ENCODE results near the gene RNF25.

Gene RNF25

DNA sequence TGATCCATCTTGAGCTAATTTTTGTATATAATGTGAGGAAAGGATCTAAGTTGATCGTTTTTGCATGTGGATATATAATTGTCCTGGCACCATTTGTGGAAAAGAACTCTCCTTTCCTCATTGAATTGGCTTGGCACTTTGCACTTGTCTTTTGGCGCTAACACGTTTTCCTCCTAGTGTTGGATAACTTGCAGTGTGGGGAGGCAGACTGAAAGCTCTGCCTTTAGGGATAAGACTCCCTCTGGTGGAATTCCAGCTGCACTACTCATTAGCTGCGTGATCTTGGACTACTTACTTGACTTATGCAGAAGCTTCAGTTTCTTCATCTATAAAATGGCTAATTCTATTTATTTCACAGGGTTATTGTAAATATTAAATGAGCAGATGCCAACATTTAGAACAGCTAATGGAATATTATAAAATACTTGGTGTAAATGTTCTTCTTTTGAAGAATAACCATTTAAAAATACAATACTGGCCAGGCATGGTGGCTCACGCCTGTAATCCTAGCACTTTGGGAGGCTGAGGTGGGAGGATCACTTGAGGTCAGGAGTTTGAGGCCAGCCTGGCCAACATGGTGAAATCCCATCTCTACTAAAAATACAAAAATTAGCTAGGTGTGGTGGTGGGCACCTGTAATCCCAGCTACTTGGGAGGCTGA is 15.7 kb upstream of the RNF25 start:
- peak in 38 of 56 donors; percentile 4 to 79 (median 21) for DNase-seq

DNA sequence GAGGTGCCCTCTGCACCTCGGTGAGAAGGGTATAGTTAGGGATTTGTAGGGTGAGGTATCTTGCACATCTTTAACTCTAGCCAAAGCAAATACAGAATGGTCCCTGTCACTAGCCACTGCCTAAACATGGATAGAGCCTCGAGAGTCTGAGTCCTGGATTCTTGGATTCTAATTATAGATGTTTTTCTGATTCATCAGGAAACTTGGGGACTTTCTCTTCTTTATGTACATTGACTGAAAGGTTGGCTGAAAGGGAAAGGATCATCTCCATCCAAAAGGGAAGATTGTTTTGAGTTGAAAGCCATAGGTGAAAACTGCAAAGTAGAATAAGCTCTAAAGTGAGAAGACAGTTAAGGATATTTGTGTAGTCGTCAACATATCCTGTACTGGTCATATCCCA is 8.3 kb upstream of the RNF25 start:
- DNase-seq, result no peak

DNA sequence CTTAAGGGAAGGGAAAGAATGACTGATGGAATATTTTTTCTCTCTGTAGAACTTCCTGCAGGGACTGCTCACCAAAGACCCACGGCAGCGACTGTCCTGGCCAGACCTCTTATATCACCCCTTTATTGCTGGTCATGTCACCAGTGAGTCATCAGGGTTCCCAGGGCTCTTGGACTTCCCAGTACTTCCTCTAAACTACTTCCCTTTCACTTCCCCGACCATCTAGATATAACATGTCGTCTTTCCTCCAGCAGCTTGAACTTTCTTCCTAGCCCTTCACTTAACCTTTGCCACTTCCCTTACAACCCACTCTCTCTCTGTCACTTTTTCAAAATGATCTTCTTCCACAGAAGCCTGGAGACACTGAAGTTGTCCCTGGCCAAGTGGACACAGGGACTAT is 7.3 kb upstream of the RNF25 start:
- DNase-seq, result no peak

- DNase-seq, result no peak
These were observed 627 bp downstream of the RNF25 start for GRCh38 chr2:218671097-218671653.

GRCh38 chr2:218664653-218665052 is 7.1 kb downstream of the RNF25 start:
- DNase-seq, result no peak

DNA sequence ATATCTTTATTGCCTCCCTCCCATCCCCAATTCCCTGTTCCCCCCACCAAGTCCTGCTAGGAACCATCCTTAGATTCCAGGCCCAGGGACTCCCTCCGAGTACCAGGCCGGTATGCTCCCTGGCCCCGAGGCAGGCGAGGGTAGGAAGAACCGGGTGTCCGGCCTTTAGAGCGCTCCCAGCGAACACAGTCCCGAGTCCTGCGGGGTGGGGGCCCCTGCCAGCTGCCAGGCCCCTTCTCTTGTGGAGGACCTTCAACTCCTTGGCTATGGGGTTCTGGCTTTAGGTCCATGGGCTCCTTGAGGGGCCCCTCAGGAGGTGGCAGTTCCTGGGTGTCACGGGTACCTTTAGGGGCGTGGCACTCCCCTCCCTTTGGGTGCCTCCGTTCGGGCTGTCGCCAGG is 7.9 kb downstream of the RNF25 start:
- no peak for DNase-seq

GRCh38 chr2:218662827-218663226 is 9.0 kb downstream of the RNF25 start:
- DNase-seq, result no peak

DNA sequence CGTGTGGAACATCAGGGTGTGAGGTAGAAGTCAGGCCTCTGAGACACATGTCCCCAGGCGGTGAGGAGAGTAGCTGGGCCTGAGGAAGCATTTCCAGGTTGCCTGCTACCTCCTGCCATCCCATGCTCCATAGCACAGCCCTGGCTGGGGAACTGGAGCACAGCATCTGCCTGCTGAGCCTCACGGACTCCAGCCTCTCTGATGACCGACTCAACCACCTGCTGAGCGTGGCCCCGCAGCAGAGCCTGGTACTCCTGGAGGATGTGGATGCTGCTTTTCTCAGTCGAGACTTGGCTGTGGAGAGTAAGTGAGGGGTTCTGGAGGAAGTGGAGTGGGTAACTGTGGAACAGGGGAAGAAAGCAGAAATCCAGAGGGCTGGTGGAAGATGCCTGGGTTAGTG is 9.4 kb downstream of the RNF25 start:
- DNase-seq, result no peak

- peak in 1 of 56 donors; percentile 31 for DNase-seq
These were observed 11.8 kb downstream of the RNF25 start for GRCh38 chr2:218659988-218660358.

- peak in 55 of 56 donors; percentile 44 to 97 (median 89) for DNase-seq
These were observed 12.4 kb downstream of the RNF25 start, which contains the start of the genes BCS1L and ZNF142 for GRCh38 chr2:218659258-218659987. BCS1L (plus strand) TSS chr2:218659683; CDS start chr2:218660988, 1,305 bp downstream. ZNF142 (minus strand) TSS chr2:218659623; CDS start chr2:218656429, 3,194 bp downstream.

- DNase-seq, result peak in 5 of 56 donors; percentile 7 to 47 (median 26)
These were observed 13.0 kb downstream of the RNF25 start for GRCh38 chr2:218658671-218659257.

- DNase-seq, result no peak
These were observed 16.1 kb downstream of the RNF25 start for GRCh38 chr2:218655751-218656150.

GRCh38 chr2:218648787-218649100 is 23.1 kb downstream of the RNF25 start:
- peak in 1 of 56 donors; percentile 4 for DNase-seq

DNA sequence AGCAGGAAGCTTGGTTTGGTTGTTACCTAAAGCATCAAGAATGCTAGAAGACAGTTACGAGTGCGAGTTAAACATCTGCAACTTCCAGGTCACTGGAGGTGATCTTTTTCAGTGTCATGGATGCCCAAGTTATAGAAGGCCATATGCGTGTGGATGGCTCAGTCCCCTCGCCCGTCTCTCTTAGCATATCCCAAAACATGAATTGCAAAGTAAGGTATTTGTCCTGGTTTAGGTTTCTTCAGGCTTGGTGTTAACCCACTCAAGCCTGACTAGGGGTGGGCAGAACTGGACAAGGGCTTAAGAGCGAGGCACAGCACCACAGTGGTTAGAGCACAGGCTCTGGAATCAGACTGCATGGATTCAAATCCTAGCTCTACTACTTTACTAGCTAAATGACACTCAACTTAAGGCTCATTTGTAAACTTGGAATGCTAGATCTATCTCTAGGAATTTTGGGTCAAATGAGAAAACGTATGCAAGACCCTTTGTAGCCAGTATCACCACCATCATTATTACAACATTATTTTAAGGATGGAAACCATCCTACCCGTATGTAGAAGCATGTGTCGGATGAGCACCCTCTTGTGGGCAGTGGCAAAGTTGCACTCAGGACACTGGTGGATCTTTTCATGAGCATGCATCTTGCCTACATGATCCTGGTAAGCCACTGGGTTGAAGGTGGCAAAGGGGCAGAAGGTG is 23.6 kb downstream of the RNF25 start:
- peak in 30 of 56 donors; percentile 0 to 64 (median 20) for DNase-seq

GRCh38 chr2:218645126-218645525 is 26.7 kb downstream of the RNF25 start:
- DNase-seq, result no peak

DNA sequence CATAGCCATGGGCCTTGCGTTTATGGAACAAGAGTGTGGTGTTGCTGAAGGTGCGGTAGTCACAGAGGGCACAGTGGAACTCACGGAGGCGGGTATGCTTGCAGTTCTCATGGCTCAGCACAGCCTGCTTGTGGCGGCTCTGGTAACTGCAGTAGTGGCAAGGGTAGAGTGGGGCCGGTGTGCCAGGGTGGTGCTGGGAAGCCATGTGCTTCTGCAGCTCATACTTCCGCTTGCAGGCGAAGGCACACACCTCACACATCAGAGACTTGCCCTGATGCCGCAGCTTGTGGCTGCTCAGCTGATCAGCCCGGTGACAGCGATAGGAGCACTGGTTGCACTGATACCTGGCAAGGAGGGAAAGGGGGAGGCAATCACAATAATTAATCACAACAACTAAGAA is 27.1 kb downstream of the RNF25 start:
- no peak for DNase-seq

- DNase-seq, result no peak
These were observed 28.0 kb downstream of the RNF25 start for GRCh38 chr2:218643751-218644310.

GRCh38 chr2:218642786-218643185 is 29.0 kb downstream of the RNF25 start:
- no peak for DNase-seq

- no peak for DNase-seq
These were observed 29.6 kb downstream of the RNF25 start for GRCh38 chr2:218642121-218642656.

DNA sequence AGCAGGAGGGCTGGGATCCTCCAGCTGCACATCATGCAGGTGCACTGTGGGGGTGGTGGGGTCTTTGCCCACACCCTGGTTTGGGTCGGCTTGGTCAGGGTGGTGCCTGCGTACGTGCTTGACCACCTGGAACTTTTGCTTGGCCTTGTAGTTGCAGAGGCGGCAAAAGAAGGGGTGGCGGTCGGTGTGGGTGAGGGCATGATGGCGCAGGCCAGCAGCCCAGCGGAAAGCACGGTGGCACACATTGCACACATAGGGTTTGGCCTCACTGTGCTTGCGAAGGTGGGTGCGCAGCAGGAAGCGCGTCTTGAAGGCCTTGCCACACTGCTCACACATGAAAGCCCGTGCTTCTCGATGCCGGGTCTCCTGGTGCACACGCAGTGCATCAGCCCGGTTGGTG is 33.4 kb downstream of the RNF25 start:
- no peak for DNase-seq

DNA sequence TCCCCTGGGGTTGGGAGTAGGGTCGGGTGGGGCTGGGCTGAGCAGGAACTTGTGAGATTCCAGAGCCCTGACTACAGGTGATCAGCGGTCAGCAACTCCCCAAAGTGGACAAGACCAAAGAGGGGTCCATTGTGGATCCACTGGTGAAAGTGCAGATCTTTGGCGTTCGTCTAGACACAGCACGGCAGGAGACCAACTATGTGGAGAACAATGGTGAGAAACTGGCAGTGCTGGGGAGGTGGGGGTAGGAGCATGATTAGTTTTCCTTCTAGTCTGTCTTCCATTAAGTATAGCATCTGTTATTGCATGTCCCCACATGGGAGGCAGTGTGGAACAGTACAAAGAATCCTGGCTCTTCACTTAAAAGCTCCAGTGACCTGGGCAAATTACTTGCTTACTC is 36.1 kb downstream of the RNF25 start:
- DNase-seq, result no peak

Measured in nucleus accumbens (tissue), 56 donors.